ENCODE measurements around the gene LDB3. TPM values are rescaled to one million over a fixed set of nuclear protein-coding genes. Genes with fewer than 3 reads are reported as not detected.

LDB3 gene
- total and polyA plus RNA-seq, 9 of the 15 experiments (the other 6 are each of a cell fraction or from before 2014, with no cell fraction given): 0.03 TPM; not detected in 8

DNA sequence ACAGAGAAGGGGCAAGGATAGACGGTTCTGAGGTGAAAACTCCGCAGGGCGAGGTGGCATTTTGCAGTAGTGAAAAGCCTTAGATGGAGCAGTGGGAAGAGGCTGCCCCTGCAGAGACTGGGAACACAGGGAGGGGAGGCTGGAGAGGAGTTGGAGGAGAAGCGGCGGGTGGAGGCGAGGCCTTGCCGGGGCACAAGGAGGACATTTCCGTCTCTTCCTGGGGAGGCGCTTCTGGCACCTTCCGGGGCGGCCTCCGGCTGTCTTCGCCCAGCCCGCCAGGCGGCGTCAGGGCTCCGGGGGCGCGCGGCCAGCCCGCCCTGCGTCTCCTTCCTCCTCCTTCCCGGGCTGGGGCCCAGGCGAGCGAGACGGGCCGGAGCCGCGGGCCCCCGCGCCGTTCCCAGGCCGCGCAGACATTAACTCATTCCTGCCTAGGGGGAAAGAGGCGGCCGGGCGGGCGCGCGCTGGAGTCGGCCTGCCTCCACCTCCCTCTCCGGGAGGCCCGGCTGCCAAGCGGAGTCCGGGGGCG, 42.7 kb downstream of the LDB3 start (continued):
- TF ChIP-seq HDGF (IDR thresholded peaks at IDR 0.05) (no peak), ZNF668 (CRISPR knock-in tag; IDR thresholded peaks at IDR 0.05) (no peak), ZNF232 (CRISPR knock-in tag; IDR thresholded peaks at IDR 0.05) (no peak), TCFL5 (CRISPR knock-in tag; conservative IDR thresholded peaks at IDR 0.05) (no peak), FOXJ3 (CRISPR knock-in tag; IDR thresholded peaks at IDR 0.05) (no peak), ZNF263 (CRISPR knock-in tag; IDR thresholded peaks at IDR 0.05; ENCODE audit: borderline replicate concordance) (peak; percentile 79), HEY1 (CRISPR knock-in tag; IDR thresholded peaks at IDR 0.05; ENCODE audit: borderline replicate concordance) (no peak), ADNP (tag; IDR thresholded peaks at IDR 0.05) (no peak), SREBF1 (IDR thresholded peaks at IDR 0.05; ENCODE audit: borderline replicate concordance, low read depth, low read length) (no peak), TEAD1 (CRISPR knock-in tag; IDR thresholded peaks at IDR 0.05) (0 out of 4 replicates have a peak, but pooled peaks of 1 of the 2 experiments have one; percentile 12), DPF2 (IDR thresholded peaks at IDR 0.05) (no peak), JUN (IDR thresholded peaks at IDR 0.05; ENCODE audit: borderline replicate concordance, low read depth, low read length) (no peak; the same call in 1 of the 2 replicates), JUN (CRISPR knock-in tag; IDR thresholded peaks at IDR 0.05; ENCODE audit: borderline replicate concordance) (no peak), GABPA (tag; conservative IDR thresholded peaks at IDR 0.05; ENCODE audit: low read depth) (peak; percentile 83), NR2C1 (IDR thresholded peaks at IDR 0.05) (no peak), NR2C1 (tag; IDR thresholded peaks at IDR 0.05) (no peak), NCOA4 (IDR thresholded peaks at IDR 0.05; ENCODE audit: partially characterized antibody) (no peak), HDAC6 (IDR thresholded peaks at IDR 0.05; ENCODE audit: low read depth, low read length) (no peak), SOX6 (IDR thresholded peaks at IDR 0.05) (peak; percentile 36; the same call in 1 of the 2 replicates)
- TF ChIP-seq, protein P1, sequence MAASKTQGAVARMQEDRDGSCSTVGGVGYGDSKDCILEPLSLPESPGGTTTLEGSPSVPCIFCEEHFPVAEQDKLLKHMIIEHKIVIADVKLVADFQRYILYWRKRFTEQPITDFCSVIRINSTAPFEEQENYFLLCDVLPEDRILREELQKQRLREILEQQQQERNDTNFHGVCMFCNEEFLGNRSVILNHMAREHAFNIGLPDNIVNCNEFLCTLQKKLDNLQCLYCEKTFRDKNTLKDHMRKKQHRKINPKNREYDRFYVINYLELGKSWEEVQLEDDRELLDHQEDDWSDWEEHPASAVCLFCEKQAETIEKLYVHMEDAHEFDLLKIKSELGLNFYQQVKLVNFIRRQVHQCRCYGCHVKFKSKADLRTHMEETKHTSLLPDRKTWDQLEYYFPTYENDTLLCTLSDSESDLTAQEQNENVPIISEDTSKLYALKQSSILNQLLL (CRISPR knock-in tag; IDR thresholded peaks at IDR 0.05; ENCODE audit: borderline replicate concordance): no peak
- TF ChIP-seq, protein P2, sequence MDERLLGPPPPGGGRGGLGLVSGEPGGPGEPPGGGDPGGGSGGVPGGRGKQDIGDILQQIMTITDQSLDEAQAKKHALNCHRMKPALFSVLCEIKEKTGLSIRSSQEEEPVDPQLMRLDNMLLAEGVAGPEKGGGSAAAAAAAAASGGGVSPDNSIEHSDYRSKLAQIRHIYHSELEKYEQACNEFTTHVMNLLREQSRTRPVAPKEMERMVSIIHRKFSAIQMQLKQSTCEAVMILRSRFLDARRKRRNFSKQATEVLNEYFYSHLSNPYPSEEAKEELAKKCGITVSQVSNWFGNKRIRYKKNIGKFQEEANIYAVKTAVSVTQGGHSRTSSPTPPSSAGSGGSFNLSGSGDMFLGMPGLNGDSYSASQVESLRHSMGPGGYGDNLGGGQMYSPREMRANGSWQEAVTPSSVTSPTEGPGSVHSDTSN (CRISPR knock-in tag; IDR thresholded peaks at IDR 0.05; ENCODE audit: low read depth): no peak
- TF ChIP-seq, protein P2 (tag; conservative IDR thresholded peaks at IDR 0.05; ENCODE audit: low read depth): no peak
- TF ChIP-seq, protein P3, sequence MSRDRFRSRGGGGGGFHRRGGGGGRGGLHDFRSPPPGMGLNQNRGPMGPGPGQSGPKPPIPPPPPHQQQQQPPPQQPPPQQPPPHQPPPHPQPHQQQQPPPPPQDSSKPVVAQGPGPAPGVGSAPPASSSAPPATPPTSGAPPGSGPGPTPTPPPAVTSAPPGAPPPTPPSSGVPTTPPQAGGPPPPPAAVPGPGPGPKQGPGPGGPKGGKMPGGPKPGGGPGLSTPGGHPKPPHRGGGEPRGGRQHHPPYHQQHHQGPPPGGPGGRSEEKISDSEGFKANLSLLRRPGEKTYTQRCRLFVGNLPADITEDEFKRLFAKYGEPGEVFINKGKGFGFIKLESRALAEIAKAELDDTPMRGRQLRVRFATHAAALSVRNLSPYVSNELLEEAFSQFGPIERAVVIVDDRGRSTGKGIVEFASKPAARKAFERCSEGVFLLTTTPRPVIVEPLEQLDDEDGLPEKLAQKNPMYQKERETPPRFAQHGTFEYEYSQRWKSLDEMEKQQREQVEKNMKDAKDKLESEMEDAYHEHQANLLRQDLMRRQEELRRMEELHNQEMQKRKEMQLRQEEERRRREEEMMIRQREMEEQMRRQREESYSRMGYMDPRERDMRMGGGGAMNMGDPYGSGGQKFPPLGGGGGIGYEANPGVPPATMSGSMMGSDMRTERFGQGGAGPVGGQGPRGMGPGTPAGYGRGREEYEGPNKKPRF (IDR thresholded peaks at IDR 0.05; ENCODE audit: low read depth, low read length): no peak
